ENCODE data around the gene TMEM223.

GRCh38 chr11:62778441-62778840 lies 13.4 kb downstream of the TMEM223 start:
- no peak for TF ChIP-seq EZH2 (IDR thresholded peaks at IDR 0.05; ENCODE audit: borderline replicate concordance, low read length)
- TF ChIP-seq, protein P1, sequence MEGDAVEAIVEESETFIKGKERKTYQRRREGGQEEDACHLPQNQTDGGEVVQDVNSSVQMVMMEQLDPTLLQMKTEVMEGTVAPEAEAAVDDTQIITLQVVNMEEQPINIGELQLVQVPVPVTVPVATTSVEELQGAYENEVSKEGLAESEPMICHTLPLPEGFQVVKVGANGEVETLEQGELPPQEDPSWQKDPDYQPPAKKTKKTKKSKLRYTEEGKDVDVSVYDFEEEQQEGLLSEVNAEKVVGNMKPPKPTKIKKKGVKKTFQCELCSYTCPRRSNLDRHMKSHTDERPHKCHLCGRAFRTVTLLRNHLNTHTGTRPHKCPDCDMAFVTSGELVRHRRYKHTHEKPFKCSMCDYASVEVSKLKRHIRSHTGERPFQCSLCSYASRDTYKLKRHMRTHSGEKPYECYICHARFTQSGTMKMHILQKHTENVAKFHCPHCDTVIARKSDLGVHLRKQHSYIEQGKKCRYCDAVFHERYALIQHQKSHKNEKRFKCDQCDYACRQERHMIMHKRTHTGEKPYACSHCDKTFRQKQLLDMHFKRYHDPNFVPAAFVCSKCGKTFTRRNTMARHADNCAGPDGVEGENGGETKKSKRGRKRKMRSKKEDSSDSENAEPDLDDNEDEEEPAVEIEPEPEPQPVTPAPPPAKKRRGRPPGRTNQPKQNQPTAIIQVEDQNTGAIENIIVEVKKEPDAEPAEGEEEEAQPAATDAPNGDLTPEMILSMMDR (IDR thresholded peaks at IDR 0.05; ENCODE audit: low read length) = no peak

Data from OCI-LY1 (cell line).